GM18505 (cell line): Measurements from ENCODE around the gene DPM2.

Experiments
- ATAC-seq: cut with Tn5 transposase; IDR thresholded peaks from one replicate; pipeline ENCODE4 v1.9.1; 2021; ENCODE audit not compliant: unreplicated experiment
- POLR2A ChIP-seq: IDR thresholded peaks from 4 replicates; pipeline ENCODE4 v1.6.1; 2011; ENCODE audit warnings: borderline replicate concordance; ENCODE audit not compliant: insufficient read depth, insufficient read length; ENCODE audit errors: extremely low read depth

The DPM2 gene

GRCh38 chr9:127907867-127908659 lies 29.6 kb downstream of the DPM2 start:
- ATAC-seq = no peak

GRCh38 chr9:127905788-127906191 lies 31.9 kb downstream of the DPM2 start:
- ATAC-seq = no peak

More at GRCh38 chr9:127907867-127908659, 29.6 kb downstream of the DPM2 start:
- TF ChIP-seq POLR2A = no peak

DNA sequence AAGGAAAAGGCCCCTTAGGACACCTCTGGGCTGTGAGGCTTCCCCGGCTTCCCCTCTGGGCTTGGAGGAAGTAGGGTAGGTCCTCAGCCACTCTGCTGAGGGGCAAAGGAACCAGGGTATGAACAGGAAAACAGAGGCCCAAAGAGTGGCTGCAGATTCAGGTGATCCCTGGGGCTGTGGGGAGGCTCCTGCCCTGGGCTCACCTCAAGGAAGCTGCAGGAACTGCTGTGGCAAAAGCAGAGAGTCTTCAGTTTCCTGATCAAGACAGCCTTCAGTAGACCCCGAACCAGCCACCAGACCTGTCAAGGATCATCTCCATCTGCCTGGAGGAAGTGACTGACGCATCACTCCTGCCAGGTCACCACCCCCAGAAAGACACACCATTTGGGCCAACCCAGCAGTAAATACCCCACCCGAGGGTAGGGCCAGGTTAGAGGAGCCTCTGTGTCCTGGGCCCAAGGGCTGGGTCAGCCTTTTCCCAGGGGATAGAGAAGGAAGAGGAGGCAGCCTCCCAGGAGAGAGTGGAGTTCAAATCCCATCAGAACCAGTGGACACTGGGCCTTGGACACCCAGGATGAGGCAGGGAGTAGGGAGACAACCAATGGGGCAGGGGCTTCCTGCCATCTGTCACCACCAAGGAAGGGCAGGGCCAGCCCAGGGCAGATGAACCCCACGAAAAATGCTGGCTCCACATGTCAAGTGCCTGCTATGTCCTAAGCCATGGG lies 32.5 kb downstream of the DPM2 start:
- TF ChIP-seq POLR2A = no peak
- ATAC-seq = no peak

More at GRCh38 chr9:127905788-127906191, 31.9 kb downstream of the DPM2 start:
- no peak for TF ChIP-seq POLR2A

- peak; percentile 30 for TF ChIP-seq POLR2A
- ATAC-seq = no peak
Observed at GRCh38 chr9:127904561-127905003, 33.1 kb downstream of the DPM2 start.

DNA sequence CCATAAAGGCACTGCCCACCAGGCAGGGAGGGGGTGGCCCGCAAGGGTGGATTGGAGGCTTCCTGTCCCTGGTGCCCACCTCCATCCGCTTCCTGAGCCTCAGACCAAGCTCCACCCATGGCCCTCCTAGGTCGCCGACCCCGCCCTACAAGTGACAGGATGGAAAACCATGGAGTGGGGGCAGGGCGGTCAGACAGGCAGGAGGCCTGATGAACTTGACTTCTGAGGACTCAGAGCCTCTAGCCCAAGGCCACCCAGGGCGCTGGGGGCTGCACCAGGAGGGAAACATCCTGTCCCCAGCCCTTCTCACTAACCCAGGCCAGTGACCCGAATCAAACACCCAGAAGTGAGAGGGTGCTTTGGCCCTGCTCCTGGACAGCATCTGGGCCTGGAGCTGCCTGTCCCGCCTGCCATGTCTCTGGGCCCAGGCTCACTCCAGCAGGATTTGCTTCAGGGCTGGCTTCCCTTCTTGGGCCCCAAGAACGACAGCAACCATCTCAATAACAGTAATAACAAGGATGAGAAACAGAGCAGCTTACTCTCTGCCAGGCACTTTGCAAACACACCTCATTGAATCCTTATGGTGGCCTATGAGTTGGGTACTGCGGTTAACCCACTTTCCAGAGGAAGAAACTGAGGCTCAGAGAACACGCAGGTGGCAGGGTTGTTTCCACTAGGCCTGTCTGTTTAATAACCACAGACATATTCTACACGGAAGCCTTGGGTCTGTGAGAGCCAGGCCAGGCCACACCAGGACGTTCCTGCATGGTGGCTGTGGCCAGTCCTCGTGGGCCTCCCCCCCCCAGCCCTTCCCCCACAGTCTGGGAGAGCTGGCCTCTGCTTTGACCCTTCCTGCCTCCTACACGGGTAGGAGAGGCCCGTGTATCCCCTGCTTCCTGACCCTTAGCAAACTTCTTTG lies 33.8 kb downstream of the DPM2 start:
- ATAC-seq = no peak
- peak; percentile 50 for TF ChIP-seq POLR2A

GRCh38 chr9:127899128-127899943 lies 38.3 kb downstream of the DPM2 start, which contains the start of gene ST6GALNAC6:
TSS of gene ST6GALNAC6 (minus strand) at chr9:127899603. CDS start at chr9:127897981, 1,622 bp downstream.
- TF ChIP-seq POLR2A = peak; percentile 53
- peak; percentile 70 for ATAC-seq

DNA sequence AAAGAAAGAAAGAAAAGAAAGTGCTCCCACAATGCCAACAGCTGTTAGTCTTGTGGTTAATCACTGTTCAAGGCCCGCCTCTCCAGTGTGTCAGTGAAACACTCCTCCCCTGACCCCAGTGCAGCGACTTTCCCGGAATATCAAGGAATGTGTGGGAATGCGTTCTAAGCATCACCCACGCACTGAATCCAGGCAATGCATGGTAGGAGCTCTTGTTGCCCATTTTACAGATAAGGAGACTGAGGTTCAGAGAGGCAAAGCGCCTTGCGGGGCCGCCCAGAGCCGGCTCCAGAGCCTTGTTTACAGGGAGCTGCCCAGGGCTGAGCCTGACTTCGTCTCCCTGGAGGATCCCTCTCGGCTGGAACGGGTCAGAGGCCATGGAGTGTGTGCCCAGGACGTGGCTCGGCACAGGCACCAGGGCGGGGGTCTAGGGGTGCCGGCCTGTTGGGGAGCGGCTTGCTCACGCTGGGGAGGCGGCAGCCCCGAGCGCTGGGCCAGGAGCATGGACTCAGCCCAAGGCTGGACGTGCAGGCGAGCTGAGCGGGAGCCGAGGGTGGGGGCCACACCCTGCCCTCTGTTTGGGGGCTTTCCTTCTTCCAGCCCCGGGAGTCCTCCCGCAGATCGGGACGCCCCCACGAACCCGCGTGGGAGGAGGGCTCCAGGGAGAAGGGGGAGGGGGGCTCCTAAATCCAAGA lies 39.1 kb downstream of the DPM2 start:
- ATAC-seq = peak; percentile 20
- no peak for TF ChIP-seq POLR2A

- no peak for ATAC-seq
- no peak for TF ChIP-seq POLR2A
Observed at GRCh38 chr9:127897193-127897692, 40.4 kb downstream of the DPM2 start.

DNA sequence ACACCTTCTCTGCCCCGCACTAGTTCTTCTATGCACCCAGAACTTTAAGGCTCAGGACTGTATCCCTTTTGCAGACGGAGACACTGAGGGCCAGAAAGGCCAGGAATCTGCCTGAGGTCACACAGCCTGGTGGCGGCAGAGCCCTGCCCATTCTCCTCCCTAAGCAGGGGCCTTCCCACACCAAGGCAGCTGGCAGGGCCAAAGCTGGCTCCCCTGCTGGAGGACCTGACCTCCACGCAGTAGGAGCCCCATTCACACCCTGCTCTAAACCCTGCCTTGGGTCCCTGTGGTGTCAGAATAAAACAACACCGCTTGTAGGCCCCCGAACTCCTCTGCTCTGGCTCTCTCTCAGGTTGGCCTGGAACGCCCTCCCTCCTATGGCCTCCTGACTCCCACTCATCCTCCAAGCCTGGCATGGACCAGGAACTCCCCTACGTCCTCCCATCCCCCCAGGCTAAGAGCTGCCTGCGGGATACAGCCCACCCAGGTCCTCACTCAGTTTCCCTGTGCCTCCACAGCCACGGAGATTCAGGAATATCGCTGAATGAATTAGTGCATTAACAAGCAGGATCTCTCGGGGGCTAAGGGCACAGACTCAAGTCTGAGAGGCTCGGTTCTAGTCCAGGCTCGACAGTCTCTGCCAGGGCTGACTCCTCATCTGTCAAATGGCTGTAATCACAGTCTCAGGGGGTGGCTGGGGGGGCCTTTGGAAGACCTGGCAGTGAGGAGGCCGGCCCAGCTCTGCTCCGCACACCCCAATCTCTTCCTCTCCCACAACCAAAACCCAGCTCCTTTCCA lies 41.1 kb downstream of the DPM2 start:
- TF ChIP-seq POLR2A = no peak
- no peak for ATAC-seq

- no peak for ATAC-seq
- no peak for TF ChIP-seq POLR2A
Observed at GRCh38 chr9:127895811-127896210, 41.8 kb downstream of the DPM2 start.

- ATAC-seq = no peak
- TF ChIP-seq POLR2A = no peak
Observed at GRCh38 chr9:127893392-127893791, 44.3 kb downstream of the DPM2 start.
